ENCODE measurements around the gene DLG2.

Gene DLG2

GRCh38 chr11:83858694-83859093 lies 1768.5 kb downstream of the DLG2 start:
- DNase-seq: no peak

- no peak for DNase-seq
Observed at GRCh38 chr11:83855237-83855636, 1771.9 kb downstream of the DLG2 start.

- no peak for DNase-seq
Observed at GRCh38 chr11:83852775-83853442, 1774.2 kb downstream of the DLG2 start.

- DNase-seq: no peak
Observed at GRCh38 chr11:83852012-83852411, 1775.1 kb downstream of the DLG2 start.

GRCh38 chr11:83847467-83848034 lies 1779.6 kb downstream of the DLG2 start:
- no peak for DNase-seq

GRCh38 chr11:83845797-83846196 lies 1781.3 kb downstream of the DLG2 start:
- no peak for DNase-seq

GRCh38 chr11:83840326-83840725 lies 1786.8 kb downstream of the DLG2 start:
- no peak for DNase-seq

GRCh38 chr11:83836883-83837654 lies 1790.1 kb downstream of the DLG2 start:
- peak; percentile 32 for DNase-seq

- DNase-seq: no peak
Observed at GRCh38 chr11:83836065-83836464, 1791.1 kb downstream of the DLG2 start.

GRCh38 chr11:83835423-83835822 lies 1791.7 kb downstream of the DLG2 start:
- no peak for DNase-seq

GRCh38 chr11:83831929-83832328 lies 1795.2 kb downstream of the DLG2 start:
- no peak for DNase-seq

- no peak for DNase-seq
Observed at GRCh38 chr11:83827940-83828554, 1799.1 kb downstream of the DLG2 start.

- DNase-seq: no peak
Observed at GRCh38 chr11:83827520-83827919, 1799.6 kb downstream of the DLG2 start.

- no peak for DNase-seq
Observed at GRCh38 chr11:83826078-83826477, 1801.1 kb downstream of the DLG2 start.

GRCh38 chr11:83823461-83824025 lies 1803.6 kb downstream of the DLG2 start:
- no peak for DNase-seq

GRCh38 chr11:83819931-83820549 lies 1807.1 kb downstream of the DLG2 start:
- no peak for DNase-seq

GRCh38 chr11:83818349-83818748 lies 1808.8 kb downstream of the DLG2 start:
- no peak for DNase-seq

- DNase-seq: no peak
Observed at GRCh38 chr11:83816572-83817187, 1810.5 kb downstream of the DLG2 start.

GRCh38 chr11:83815736-83816135 lies 1811.4 kb downstream of the DLG2 start:
- no peak for DNase-seq

GRCh38 chr11:83813296-83813695 lies 1813.8 kb downstream of the DLG2 start:
- DNase-seq: no peak

- DNase-seq: no peak
Observed at GRCh38 chr11:83809274-83809673, 1817.9 kb downstream of the DLG2 start.

- no peak for DNase-seq
Observed at GRCh38 chr11:83801799-83802198, 1825.3 kb downstream of the DLG2 start.
